ENCODE data around the gene HARBI1. TPM values are rescaled to one million over a fixed set of nuclear protein-coding genes. Genes with fewer than 3 reads are reported as not detected.

HARBI1 gene
- total and polyA plus RNA-seq, 9 of the 15 experiments (the other 6 are each of a cell fraction or from before 2014, with no cell fraction given): 3.5 to 8.4 (median 5.5) TPM

DNA sequence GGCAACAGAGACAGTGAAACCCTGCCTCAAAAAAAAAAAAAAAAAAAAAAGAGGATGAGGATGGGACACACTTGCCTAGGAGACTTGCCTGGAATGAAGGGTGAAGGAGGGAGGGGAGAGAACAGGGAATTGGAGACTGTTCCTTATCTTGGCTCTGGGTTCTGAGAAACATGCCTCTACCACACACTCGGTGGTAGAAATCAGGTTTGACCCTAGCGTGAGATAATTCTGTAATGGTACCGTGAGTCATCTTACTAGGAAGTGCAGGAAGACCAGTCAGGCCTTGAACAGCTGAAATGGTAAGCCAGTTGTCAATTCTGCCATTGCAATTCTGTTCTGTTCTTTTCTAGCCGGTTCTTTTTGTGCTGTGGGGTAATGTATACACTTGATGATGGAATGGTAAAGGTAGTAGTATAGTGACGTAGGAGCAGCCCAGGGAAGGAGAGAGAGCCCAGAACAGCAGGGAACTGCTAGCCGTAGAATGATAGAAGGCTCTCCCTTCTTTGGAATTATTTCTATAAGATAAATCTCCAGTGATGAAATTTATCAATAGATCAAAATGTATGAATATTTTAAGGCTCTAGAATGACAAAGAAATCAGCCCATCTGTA is 19.3 kb downstream of the HARBI1 start (continued):
- TF ChIP-seq, protein P1, sequence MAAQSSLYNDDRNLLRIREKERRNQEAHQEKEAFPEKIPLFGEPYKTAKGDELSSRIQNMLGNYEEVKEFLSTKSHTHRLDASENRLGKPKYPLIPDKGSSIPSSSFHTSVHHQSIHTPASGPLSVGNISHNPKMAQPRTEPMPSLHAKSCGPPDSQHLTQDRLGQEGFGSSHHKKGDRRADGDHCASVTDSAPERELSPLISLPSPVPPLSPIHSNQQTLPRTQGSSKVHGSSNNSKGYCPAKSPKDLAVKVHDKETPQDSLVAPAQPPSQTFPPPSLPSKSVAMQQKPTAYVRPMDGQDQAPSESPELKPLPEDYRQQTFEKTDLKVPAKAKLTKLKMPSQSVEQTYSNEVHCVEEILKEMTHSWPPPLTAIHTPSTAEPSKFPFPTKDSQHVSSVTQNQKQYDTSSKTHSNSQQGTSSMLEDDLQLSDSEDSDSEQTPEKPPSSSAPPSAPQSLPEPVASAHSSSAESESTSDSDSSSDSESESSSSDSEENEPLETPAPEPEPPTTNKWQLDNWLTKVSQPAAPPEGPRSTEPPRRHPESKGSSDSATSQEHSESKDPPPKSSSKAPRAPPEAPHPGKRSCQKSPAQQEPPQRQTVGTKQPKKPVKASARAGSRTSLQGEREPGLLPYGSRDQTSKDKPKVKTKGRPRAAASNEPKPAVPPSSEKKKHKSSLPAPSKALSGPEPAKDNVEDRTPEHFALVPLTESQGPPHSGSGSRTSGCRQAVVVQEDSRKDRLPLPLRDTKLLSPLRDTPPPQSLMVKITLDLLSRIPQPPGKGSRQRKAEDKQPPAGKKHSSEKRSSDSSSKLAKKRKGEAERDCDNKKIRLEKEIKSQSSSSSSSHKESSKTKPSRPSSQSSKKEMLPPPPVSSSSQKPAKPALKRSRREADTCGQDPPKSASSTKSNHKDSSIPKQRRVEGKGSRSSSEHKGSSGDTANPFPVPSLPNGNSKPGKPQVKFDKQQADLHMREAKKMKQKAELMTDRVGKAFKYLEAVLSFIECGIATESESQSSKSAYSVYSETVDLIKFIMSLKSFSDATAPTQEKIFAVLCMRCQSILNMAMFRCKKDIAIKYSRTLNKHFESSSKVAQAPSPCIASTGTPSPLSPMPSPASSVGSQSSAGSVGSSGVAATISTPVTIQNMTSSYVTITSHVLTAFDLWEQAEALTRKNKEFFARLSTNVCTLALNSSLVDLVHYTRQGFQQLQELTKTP (IDR thresholded peaks at IDR 0.05; ENCODE audit: low read depth in 1 of 2, partially characterized antibody in 2 of 2): peak in 1 of 2 experiments; percentile 54
- TF ChIP-seq NCOA1 (IDR thresholded peaks at IDR 0.05; ENCODE audit: low read depth): 0 out of 2 replicates have a peak, but pooled peaks have one; percentile 49
- peak; percentile 28; the same call in 1 of the 2 replicates for TF ChIP-seq SPI1 (IDR thresholded peaks at IDR 0.05; ENCODE audit: borderline replicate concordance, low read depth, low read length)
- no peak for TF ChIP-seq ZNF695 (CRISPR knock-in tag; IDR thresholded peaks at IDR 0.05)
- no peak for TF ChIP-seq ZNF436 (CRISPR knock-in tag; IDR thresholded peaks at IDR 0.05)
- TF ChIP-seq ARHGAP35 (IDR thresholded peaks at IDR 0.05; ENCODE audit: partially characterized antibody): no peak
- TF ChIP-seq, protein P2, sequence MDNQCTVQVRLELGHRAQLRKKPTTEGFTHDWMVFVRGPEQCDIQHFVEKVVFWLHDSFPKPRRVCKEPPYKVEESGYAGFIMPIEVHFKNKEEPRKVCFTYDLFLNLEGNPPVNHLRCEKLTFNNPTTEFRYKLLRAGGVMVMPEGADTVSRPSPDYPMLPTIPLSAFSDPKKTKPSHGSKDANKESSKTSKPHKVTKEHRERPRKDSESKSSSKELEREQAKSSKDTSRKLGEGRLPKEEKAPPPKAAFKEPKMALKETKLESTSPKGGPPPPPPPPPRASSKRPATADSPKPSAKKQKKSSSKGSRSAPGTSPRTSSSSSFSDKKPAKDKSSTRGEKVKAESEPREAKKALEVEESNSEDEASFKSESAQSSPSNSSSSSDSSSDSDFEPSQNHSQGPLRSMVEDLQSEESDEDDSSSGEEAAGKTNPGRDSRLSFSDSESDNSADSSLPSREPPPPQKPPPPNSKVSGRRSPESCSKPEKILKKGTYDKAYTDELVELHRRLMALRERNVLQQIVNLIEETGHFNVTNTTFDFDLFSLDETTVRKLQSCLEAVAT (IDR thresholded peaks at IDR 0.05): 0 out of 4 replicates have a peak, but pooled peaks of 1 of the 2 experiments have one; percentile 52
- TF ChIP-seq, protein P3, sequence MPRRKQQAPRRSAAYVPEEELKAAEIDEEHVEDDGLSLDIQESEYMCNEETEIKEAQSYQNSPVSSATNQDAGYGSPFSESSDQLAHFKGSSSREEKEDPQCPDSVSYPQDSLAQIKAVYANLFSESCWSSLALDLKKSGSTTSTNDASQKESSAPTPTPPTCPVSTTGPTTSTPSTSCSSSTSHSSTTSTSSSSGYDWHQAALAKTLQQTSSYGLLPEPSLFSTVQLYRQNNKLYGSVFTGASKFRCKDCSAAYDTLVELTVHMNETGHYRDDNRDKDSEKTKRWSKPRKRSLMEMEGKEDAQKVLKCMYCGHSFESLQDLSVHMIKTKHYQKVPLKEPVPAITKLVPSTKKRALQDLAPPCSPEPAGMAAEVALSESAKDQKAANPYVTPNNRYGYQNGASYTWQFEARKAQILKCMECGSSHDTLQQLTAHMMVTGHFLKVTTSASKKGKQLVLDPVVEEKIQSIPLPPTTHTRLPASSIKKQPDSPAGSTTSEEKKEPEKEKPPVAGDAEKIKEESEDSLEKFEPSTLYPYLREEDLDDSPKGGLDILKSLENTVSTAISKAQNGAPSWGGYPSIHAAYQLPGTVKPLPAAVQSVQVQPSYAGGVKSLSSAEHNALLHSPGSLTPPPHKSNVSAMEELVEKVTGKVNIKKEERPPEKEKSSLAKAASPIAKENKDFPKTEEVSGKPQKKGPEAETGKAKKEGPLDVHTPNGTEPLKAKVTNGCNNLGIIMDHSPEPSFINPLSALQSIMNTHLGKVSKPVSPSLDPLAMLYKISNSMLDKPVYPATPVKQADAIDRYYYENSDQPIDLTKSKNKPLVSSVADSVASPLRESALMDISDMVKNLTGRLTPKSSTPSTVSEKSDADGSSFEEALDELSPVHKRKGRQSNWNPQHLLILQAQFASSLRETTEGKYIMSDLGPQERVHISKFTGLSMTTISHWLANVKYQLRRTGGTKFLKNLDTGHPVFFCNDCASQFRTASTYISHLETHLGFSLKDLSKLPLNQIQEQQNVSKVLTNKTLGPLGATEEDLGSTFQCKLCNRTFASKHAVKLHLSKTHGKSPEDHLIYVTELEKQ (CRISPR knock-in tag; IDR thresholded peaks at IDR 0.05): no peak
- TF ChIP-seq COPS2 (conservative IDR thresholded peaks at IDR 0.05): no peak
- peak; percentile 76 for TF ChIP-seq ATF7 (IDR thresholded peaks at IDR 0.05)
- TF ChIP-seq PRMT5 (CRISPR knock-in tag; IDR thresholded peaks at IDR 0.05): no peak
- TF ChIP-seq, protein P4, sequence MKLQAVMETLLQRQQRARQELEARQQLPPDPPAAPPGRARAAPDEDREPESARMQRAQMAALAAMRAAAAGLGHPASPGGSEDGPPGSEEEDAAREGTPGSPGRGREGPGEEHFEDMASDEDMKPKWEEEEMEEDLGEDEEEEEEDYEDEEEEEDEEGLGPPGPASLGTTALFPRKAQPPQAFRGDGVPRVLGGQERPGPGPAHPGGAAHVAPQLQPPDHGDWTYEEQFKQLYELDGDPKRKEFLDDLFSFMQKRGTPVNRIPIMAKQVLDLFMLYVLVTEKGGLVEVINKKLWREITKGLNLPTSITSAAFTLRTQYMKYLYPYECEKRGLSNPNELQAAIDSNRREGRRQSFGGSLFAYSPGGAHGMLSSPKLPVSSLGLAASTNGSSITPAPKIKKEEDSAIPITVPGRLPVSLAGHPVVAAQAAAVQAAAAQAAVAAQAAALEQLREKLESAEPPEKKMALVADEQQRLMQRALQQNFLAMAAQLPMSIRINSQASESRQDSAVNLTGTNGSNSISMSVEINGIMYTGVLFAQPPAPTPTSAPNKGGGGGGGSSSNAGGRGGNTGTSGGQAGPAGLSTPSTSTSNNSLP (IDR thresholded peaks at IDR 0.05; ENCODE audit: borderline replicate concordance, low read depth, low read length): peak; percentile 64; the same call in 1 of the 2 replicates
- 0 out of 2 replicates have a peak, but pooled peaks have one; percentile 16 for TF ChIP-seq CBFA2T2 (conservative IDR thresholded peaks at IDR 0.05)
- no peak for TF ChIP-seq RHOXF2B (CRISPR knock-in tag; conservative IDR thresholded peaks at IDR 0.05)
- no peak for TF ChIP-seq ZNF395 (CRISPR knock-in tag; IDR thresholded peaks at IDR 0.05)
- no peak for TF ChIP-seq ZC3H11A (IDR thresholded peaks at IDR 0.05; ENCODE audit: low read depth, low read length)

Measured in K562 (cell line).